Coronary artery (tissue), 2 donors: ENCODE measurements around the gene HDAC5.

Experiments used
- DNase-seq: peaks from one replicate; pipeline ENCODE4 v3.0.0-alpha.2; 2017; ENCODE audit warnings: low spot score
- H3K27ac ChIP-seq, 2 donors: fragments of 200-600 bp; sonication (generic); one replicate each; pipeline ENCODE4 v1.5.1; 2016 to 2019
- H3K4me3 ChIP-seq: fragments of 200-600 bp; sonication (generic); 2 replicates; pipeline ENCODE4 v1.5.1; 2016; ENCODE audit warnings: mild to moderate bottlenecking, moderate library complexity
- TF ChIP-seq, protein P1 (sequence below): fragments of 200-600 bp; sonication (generic); IDR thresholded peaks from one replicate; pipeline ENCODE4 v1.5.1; 2019; ENCODE audit warnings: antibody characterized with exemption

The HDAC5 gene

DNA sequence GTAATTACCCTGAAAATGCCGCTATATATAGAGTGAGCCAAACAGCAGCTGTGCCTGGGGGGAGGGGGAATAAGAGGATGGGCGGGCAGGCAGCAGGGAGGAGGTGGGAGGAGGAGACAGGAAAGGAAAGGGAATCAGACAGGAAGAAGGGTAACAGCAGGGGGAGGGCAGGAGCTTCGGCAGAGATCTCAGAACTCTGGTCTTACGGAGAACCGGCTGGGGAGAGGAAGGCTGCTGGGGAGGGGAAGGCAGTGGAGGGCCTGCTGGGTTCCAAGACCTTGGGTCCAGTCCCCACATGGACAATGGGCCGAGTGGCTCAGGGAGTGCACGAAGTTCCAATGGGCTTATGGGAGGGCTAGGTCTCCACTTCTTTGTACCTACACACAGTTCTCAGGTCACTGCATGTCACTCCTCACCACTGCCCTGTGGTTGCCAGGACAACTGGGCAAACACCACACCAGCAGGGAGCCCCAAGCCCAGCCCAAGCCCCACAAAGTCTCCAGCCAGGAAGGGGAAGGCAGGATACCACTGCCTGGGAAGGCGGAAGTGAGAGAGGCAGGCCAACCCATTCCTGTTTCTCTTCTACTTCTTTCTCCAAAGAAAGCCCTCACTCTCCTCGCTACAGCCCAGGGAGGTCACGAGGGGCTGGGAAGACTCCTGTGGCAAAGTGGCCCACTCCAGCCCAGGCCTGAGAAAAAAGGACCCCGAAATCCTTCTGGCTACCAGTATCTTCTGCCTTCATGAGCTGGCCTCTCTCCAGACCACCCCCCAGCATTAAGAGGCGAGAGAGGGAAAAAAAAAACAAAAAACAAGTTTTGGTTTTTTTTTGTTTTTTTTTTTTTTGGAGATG is 27.6 kb downstream of the HDAC5 start:
- Histone ChIP-seq H3K27ac (peak overlapping the region; percentile 76 to 92), H3K4me3 (peak overlapping the region; percentile 62)
- DNase-seq = no peak
- TF ChIP-seq, protein P1, sequence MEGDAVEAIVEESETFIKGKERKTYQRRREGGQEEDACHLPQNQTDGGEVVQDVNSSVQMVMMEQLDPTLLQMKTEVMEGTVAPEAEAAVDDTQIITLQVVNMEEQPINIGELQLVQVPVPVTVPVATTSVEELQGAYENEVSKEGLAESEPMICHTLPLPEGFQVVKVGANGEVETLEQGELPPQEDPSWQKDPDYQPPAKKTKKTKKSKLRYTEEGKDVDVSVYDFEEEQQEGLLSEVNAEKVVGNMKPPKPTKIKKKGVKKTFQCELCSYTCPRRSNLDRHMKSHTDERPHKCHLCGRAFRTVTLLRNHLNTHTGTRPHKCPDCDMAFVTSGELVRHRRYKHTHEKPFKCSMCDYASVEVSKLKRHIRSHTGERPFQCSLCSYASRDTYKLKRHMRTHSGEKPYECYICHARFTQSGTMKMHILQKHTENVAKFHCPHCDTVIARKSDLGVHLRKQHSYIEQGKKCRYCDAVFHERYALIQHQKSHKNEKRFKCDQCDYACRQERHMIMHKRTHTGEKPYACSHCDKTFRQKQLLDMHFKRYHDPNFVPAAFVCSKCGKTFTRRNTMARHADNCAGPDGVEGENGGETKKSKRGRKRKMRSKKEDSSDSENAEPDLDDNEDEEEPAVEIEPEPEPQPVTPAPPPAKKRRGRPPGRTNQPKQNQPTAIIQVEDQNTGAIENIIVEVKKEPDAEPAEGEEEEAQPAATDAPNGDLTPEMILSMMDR = no peak

DNA sequence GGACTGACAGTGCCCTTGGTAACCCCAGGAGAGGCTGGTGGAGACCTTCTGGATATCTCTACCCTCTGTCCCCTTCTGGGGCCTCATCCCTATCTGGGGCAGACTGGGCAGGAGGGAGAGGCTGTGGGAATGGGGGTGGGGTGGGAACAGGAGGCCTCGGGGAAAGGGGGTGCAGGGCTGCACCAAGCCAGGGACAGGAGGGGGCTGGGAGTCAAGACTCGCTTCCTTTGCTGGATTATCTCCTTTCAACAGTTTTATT is 28.1 kb downstream of the HDAC5 start:
- Histone ChIP-seq H3K4me3 (peak overlapping the region; percentile 62), H3K27ac (peak overlapping the region; percentile 76 to 92)
- no peak for DNase-seq
- TF ChIP-seq, protein P1 = no peak

GRCh38 chr17:44094701-44095387 is 28.6 kb downstream of the HDAC5 start:
- DNase-seq = no peak
- Histone ChIP-seq H3K27ac (peak overlapping the region; percentile 76 to 92), H3K4me3 (peak overlapping the region; percentile 62)
- TF ChIP-seq, protein P1 = no peak

DNA sequence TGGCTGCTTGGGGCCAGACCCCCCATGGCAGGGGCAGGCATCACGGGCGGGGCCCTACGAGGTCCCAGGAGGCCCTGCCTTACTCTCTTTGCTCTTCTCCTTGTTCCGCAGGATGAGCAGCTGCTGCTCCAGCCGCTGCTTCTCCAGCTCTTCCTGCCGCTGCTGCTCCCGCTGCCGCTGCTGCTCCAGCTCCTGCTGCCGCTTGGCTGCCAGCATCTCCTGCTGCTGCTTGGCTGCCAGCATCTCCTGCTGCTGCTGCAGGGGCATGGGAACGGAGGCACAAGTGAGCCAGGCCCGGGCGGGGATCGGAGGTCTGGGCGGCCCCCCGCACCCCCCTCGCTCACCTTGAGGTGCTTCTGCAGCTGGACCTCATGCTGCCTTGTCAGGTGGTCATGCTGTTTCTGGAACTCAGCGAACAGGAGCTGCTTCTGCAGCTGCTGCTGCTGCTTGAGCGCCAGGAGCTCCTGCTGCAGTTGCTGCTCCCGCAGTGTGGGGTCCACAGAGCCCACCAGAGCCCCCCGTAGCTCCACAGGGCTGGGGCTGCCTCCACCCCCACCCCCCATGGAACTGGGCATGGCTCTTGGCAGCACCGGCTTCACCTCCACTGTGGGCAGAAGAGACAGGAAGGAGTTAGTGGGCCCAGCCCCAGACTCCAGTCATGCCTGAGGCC is 30.1 kb downstream of the HDAC5 start:
- DNase-seq = no peak
- Histone ChIP-seq H3K27ac (no peak overlapping the region), H3K4me3 (no peak overlapping the region)
- TF ChIP-seq, protein P1 = no peak

DNA sequence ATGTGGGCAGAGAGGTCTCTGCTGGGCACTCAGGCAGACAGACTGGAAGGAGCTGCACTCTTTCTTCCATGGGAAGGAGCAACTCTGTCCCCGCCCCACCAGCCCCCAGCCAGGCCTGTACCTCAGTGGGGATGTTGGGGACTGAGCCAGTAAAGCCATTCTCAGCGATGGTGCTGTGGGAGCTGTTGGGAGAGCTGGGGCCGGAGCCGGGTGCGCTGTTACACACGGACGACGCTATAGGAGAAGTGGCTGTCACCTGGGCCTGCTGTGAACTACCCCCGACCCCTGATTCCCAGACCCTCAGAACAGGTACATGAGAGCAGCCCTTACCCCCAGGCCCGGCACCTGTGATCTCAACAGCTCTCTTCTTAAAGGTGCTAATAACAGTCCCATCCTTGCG is 31.4 kb downstream of the HDAC5 start:
- TF ChIP-seq, protein P1 = no peak
- no peak overlapping the region for H3K4me3 ChIP-seq
- DNase-seq = no peak

DNA sequence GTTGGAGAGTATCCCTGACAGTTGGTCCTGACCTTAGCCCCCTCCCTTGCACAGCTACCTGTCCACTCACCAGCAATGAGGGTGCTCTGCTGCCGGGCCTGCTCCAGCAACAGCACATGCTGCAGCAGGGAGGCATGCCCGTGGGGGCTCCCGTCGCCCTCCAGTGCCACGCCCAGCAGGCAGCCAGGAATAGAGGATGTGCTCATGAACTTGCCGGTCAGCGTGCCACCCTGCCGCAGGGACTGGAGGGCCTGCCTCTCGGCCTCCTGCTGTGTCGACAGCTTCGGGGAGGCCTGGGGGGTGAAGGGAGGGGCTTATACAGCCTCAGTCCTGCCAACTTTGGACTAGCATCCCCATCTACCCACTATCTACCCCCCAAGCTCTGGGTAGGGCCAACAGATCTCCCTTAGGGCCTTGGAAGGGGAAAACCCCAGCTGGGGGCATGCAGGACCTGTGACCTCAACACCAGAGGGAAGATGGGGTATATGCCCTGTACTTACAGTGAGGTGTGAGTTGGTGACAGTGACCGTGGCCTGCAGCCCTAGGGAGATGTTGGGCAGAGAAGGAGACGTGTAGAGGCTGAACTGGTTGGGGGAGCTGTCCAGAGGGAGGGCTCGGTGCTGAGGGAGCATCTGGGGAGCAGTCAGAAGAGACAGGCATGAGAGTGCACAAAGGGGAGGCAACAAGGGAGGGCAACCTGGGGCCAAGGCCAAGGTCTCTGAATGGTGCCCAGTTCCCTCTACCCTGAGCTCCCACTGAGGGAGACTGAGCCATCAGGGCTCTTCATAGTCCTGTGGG is 32.0 kb downstream of the HDAC5 start:
- TF ChIP-seq, protein P1 = no peak
- no peak overlapping the region for H3K4me3 ChIP-seq
- no peak for DNase-seq
- no peak overlapping the region for H3K27ac ChIP-seq

More for the DNA sequence above, 31.4 kb downstream of the HDAC5 start:
- no peak overlapping the region for H3K27ac ChIP-seq
